Activated CD8-positive, alpha-beta memory T cell treated with anti-CD3 and anti-CD28 coated beads for 24 hours (primary cell): ENCODE results near the gene HK3.

Experiments used
- DNase-seq: peaks from one replicate; pipeline ENCODE4 v3.0.0-alpha.2; 2020

HK3 gene

DNA sequence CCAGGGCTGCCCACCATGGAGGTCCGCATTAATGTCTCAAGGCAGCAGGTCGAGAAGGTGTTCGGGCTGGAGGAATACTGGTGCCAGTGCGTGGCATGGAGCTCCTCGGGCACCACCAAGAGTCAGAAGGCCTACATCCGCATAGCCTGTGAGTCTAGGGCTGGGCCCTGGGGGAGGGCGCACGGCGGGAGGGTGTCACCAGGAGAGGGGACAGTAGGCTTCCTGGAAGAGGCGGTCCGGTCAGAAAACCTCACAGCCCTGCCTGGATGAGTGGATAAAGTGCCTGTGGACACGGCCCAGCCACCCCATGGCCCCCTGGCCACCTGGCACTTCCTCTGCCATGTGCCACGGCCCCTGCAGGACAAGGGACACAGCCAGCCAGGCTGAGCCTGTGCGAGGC is 31.0 kb downstream of the HK3 start:
- no peak for DNase-seq

- no peak for DNase-seq
Observed at GRCh38 chr5:176866707-176867310, 32.3 kb downstream of the HK3 start.

GRCh38 chr5:176865964-176866363 is 33.2 kb downstream of the HK3 start:
- DNase-seq, result no peak

GRCh38 chr5:176864755-176865154 is 34.4 kb downstream of the HK3 start:
- DNase-seq, result no peak

- DNase-seq, result no peak
Observed at GRCh38 chr5:176863765-176864098, 35.4 kb downstream of the HK3 start.

- DNase-seq, result no peak
Observed at GRCh38 chr5:176863041-176863764, 35.9 kb downstream of the HK3 start.

- no peak for DNase-seq
Observed at GRCh38 chr5:176862330-176862995, 36.7 kb downstream of the HK3 start.

- DNase-seq, result no peak
Observed at GRCh38 chr5:176861276-176861675, 37.9 kb downstream of the HK3 start.

- no peak for DNase-seq
Observed at GRCh38 chr5:176860381-176860780, 38.8 kb downstream of the HK3 start.

GRCh38 chr5:176859916-176860315 is 39.2 kb downstream of the HK3 start:
- DNase-seq, result no peak

GRCh38 chr5:176857894-176858273 is 41.3 kb downstream of the HK3 start:
- no peak for DNase-seq

GRCh38 chr5:176857216-176857893 is 41.8 kb downstream of the HK3 start:
- no peak for DNase-seq

DNA sequence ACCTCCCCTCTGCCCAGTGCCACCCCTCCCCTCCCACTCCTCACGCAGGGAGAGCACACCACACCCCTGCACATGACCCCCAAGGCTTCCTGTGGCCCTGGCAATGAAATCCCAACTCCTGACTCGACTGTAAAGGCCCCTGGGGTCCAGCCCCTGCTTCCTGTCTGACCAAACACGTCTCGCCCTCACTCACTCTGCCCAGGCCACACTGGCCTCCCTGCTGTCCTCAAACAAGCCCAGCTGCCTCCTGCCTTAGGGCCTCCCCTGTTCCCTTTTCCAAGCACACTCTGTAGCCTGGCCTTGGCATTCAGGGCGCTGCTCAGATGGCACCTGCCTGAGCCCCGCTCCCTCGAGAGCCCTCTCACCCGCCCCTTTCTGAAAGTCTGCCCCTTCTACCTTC is 42.4 kb downstream of the HK3 start:
- no peak for DNase-seq

- no peak for DNase-seq
Observed at GRCh38 chr5:176855598-176855997, 43.5 kb downstream of the HK3 start.

DNA sequence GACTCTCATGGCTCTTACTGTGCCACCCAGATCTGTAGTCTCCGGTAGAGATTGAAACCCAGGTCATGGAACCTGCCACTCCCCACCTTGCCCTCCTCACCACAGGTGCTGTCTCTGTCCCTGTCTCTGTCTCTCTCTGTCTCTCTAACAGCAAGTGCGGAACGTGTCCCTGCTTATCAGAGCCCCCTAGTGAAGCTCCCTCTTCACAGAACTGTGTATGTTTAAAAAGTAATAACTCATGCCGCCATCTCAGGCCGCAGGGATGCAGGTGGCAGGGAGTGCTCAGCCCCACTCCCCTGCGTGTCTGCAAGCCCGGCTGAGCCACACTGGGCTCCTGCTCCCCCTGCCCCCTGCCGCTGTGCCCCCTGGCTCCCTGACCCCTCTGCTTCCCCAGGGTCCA is 45.0 kb downstream of the HK3 start:
- DNase-seq, result no peak

DNA sequence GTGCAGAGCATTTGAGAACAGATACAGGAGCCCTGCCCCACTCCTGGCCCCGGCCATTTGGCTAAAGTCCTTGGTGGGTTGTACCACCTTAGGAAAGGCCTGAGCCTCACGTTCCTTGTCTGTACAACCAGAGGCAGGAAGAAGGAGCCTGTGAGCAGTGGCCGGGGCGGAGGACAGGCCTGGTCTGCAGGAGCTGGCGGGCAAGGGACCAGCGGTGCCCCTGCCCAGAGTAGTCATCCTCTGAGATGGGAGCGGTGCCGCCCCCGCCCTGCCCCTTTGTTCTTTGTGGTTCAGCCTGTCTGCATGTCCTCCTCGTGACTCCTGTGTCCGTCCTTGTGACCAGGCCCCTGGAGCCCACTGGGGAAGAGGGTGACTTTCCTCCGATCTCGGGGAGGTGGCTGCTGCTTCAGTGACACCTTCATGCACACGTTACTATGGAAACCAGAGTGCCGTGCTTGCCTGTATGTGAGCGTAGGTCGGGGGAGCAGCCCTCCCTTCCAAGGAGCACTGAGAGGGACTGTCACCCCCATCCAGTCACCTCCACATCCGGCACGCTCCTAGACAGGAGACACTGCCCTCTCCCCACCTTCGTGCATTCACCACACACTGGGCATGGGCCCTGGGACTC is 45.9 kb downstream of the HK3 start:
- DNase-seq, result no peak

DNA sequence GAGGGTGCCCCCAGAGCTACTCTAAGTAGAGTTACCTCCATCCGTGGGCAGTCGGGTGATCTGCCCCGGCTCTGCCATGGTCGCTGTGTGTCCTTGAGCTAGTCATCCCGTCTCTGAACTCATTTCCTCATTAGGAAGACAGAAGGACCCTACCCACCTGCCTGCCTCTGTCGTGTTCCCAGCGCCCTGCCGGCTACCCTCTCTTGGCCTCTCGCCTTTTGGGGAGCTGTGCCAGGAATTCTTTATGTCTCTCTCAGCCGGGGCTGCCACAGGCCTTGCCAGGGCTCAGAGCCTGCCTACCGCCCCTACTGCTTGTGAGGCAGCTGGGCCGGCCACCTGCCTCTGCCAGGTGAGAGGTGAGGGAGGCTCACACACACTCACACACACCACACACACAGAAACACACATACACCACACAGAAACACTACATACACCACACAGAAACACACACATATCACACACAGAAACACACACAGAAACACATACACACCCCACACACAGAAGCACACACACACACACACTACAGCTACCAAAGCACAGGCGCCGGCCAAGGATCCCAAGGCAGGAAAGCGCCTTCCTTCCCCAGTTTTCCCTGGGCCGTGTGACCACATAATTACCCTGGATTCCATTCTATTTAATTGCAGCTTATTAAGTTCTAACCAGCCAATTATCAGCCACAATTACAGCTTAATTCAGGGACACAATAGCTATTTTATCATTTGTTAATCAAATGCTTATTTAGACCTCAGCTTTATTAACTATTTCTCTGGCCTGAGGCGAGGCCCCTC is 47.1 kb downstream of the HK3 start:
- DNase-seq, result no peak

DNA sequence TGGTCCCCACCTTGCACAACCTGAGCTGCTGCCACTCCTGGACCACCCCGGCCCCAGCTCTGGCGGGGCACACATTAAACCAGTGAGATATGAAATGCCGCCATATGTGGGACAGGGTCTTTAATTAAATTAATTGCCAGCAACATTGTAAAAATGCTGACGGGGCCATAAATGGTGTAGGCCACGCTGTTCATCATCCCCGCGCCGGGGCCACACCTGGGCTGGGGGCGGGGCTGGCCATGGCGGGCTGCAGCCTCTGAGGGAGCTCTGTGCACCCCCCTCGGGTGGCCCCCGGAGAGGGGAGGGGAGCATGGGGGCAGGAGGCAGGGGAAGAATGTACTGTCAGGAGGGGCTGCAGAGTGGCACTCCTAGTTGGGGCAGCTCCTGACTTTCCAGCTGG is 47.8 kb downstream of the HK3 start:
- no peak for DNase-seq

DNA sequence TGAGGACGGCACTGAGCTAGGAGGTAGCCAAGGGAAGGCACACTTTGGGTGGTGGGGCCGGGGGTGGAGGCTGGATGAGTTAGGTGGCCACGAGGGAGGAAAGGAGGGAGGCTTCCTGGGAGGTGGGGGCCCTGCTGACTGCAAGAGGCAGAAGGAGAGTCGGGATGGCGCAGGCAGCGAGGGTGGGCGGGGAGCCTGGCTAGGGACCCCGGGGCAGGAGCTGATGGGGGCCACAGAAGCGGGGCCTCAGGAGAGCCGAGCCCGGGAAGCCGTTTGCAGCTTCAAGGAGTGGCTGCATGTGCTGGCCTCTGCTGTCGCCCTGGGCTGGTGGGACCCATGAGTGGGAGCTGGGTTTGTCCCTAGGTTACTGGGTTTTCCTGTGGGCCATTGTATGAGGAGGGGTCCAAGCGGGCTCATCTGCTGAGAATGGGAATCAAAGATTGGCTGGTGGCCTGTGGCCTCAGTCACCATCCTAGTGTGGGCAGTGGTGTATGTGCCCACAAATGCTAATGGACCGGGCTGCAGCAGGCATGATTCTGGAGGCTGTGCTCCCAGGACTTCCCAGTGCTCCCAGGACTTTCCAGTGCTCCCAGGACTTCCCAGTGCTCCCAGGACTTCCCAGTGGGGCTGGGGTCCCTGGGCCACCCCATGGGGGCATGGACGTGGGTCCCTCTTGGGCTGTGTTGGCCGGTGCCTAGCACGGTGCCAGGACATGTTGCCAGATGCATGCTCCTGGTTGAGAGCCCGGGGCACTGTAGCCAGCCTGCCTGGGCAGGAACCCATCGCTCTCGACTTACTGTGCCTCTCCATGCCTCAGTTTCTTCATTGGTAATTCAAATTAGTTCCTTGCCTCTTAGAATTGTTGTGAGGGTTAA is 48.5 kb downstream of the HK3 start:
- no peak for DNase-seq

GRCh38 chr5:176849611-176850227 is 49.4 kb downstream of the HK3 start:
- DNase-seq, result no peak

- no peak for DNase-seq
Observed at GRCh38 chr5:176848651-176849050, 50.5 kb downstream of the HK3 start.
